HEK293T (cell line): Measurements from ENCODE around the gene CHTF8.
A peak's percentile ranks its signal among the peaks of the same experiment; 100 is the strongest.

Experiments
- CTCF ChIA-PET: fragments of 350-600 bp; formaldehyde crosslinking; extraction: SDS; loops from one replicate; lab custom pipeline; 2021; ENCODE audit warnings: antibody characterized with exemption, inconsistent platforms; lab: Yijun Ruan, JAX
- POLR2A ChIA-PET: fragments of 350-600 bp; formaldehyde crosslinking; extraction: SDS; loops from one replicate; lab custom pipeline; 2020; ENCODE audit warnings: antibody characterized with exemption, inconsistent platforms; lab: Yijun Ruan, JAX
- DNase-seq: peaks from one replicate; pipeline ENCODE4 v3.0.0; 2012; ENCODE audit warnings: mixed read lengths; ENCODE audit errors: extremely low spot score
- ARNT ChIP-seq: fragments of 450-650 bp; IDR thresholded peaks from 2 replicates; pipeline ENCODE4 v1.6.1; 2017; ENCODE audit warnings: mild to moderate bottlenecking
- BHLHE40 ChIP-seq: fragments of 450-650 bp; IDR thresholded peaks from 2 replicates; pipeline ENCODE4 v1.6.1; 2016; ENCODE audit warnings: mild to moderate bottlenecking, moderate library complexity, borderline replicate concordance
- CTBP1 ChIP-seq: fragments of 450-650 bp; IDR thresholded peaks from 2 replicates; pipeline ENCODE4 v1.6.1; 2016; ENCODE audit warnings: borderline replicate concordance
- ELF4 ChIP-seq: fragments of 450-650 bp; IDR thresholded peaks from 2 replicates; pipeline ENCODE4 v1.6.1; 2017; ENCODE audit warnings: antibody characterized with exemption
- FOXA1 ChIP-seq: fragments of 450-650 bp; IDR thresholded peaks from 2 replicates; pipeline ENCODE4 v1.6.1; 2016; ENCODE audit warnings: mild to moderate bottlenecking
- FOXK2 ChIP-seq: fragments of 450-650 bp; IDR thresholded peaks from 2 replicates; pipeline ENCODE4 v1.6.1; 2016; ENCODE audit warnings: mild to moderate bottlenecking
- FOXM1 ChIP-seq: fragments of 450-650 bp; IDR thresholded peaks from 2 replicates; pipeline ENCODE4 v1.6.1; 2017; ENCODE audit warnings: mild to moderate bottlenecking, borderline replicate concordance
- HDGF ChIP-seq: fragments of 450-650 bp; IDR thresholded peaks from 2 replicates; pipeline ENCODE4 v1.6.1; 2017; ENCODE audit warnings: antibody characterized with exemption, borderline replicate concordance
- L3MBTL2 ChIP-seq: fragments of 450-650 bp; conservative IDR thresholded peaks from 2 replicates; pipeline ENCODE4 v1.6.1; 2016; ENCODE audit warnings: mild to moderate bottlenecking
- LEF1 ChIP-seq: fragments of 450-650 bp; IDR thresholded peaks from 2 replicates; pipeline ENCODE4 v1.6.1; 2017; ENCODE audit warnings: mild to moderate bottlenecking, borderline replicate concordance
- NFRKB ChIP-seq: fragments of 450-650 bp; IDR thresholded peaks from 2 replicates; pipeline ENCODE4 v1.6.1; 2016; ENCODE audit warnings: mild to moderate bottlenecking, moderate library complexity
- PKNOX1 ChIP-seq: fragments of 450-650 bp; IDR thresholded peaks from 2 replicates; pipeline ENCODE4 v1.6.1; 2016
- SP1 ChIP-seq: fragments of 450-650 bp; IDR thresholded peaks from 2 replicates; pipeline ENCODE4 v1.6.1; 2017
- SUZ12 ChIP-seq: fragments of 450-650 bp; IDR thresholded peaks from 2 replicates; pipeline ENCODE4 v1.6.1; 2016; ENCODE audit warnings: mild to moderate bottlenecking
- TARDBP ChIP-seq: fragments of 450-650 bp; IDR thresholded peaks from 2 replicates; pipeline ENCODE4 v1.6.1; 2016
- ZNF384 ChIP-seq: fragments of 450-650 bp; IDR thresholded peaks from 2 replicates; pipeline ENCODE4 v1.6.1; 2016

Gene CHTF8

GRCh38 chr16:69132424-69133252 lies at the start of gene CHTF8, which contains the start of gene UTP4:
TSS of gene CHTF8 (minus strand) at chr16:69132588. CDS start at chr16:69121458, 11,130 bp downstream.
TSS of gene UTP4 (plus strand) at chr16:69132649. CDS start at chr16:69133460, 811 bp downstream.
- CTCF ChIA-PET: interaction anchor here (0.5 kb wide), 1 partner anchor 137 kb away, joined by 4 read pairs; no protein-coding TSS in a partner anchor
- peak; percentile 87 for DNase-seq
- POLR2A ChIA-PET: interaction anchor here (0.5 to 1.1 kb wide), 6 partner anchors 9 to 199 kb away, joined by 3 to 6 read pairs (median 3); no protein-coding TSS in a partner anchor
- TF ChIP-seq LEF1 (0 out of 2 replicates have a peak, but pooled peaks have one; percentile 17), NFRKB (no peak), TARDBP (no peak), ELF4 (0 out of 2 replicates have a peak, but pooled peaks have one; percentile 15), FOXA1 (no peak), SUZ12 (no peak), HDGF (no peak), SP1 (no peak), CTBP1 (no peak), BHLHE40 (no peak), ARNT (peak; percentile 45; the same call in 1 of the 2 replicates), FOXK2 (no peak), L3MBTL2 (peak; percentile 67), FOXM1 (peak; percentile 37; the same call in 1 of the 2 replicates), ZNF384 (no peak), PKNOX1 (no peak)

GRCh38 chr16:69180011-69180338 lies 47.6 kb upstream of the CHTF8 start:
- ChIA-PET POLR2A (interaction anchor here (1.6 kb wide), 1 partner anchor 9 kb away, joined by 4 read pairs; no protein-coding TSS in a partner anchor), CTCF (no interaction called here)
- no peak for TF ChIP-seq FOXA1
- no peak for TF ChIP-seq FOXK2
- no peak for TF ChIP-seq HDGF
- no peak for TF ChIP-seq NFRKB
- no peak for TF ChIP-seq ARNT
- TF ChIP-seq BHLHE40: no peak
- no peak for TF ChIP-seq L3MBTL2
- TF ChIP-seq SP1: no peak
- no peak for TF ChIP-seq CTBP1
- no peak for TF ChIP-seq FOXM1
- TF ChIP-seq SUZ12: no peak
- TF ChIP-seq ZNF384: no peak
- no peak for TF ChIP-seq ELF4
- TF ChIP-seq LEF1: no peak
- no peak for TF ChIP-seq PKNOX1
- DNase-seq: no peak

GRCh38 chr16:69179328-69180010 lies 47.1 kb upstream of the CHTF8 start:
- DNase-seq: no peak
- TF ChIP-seq L3MBTL2 (no peak), BHLHE40 (no peak), FOXM1 (no peak), ZNF384 (no peak), ARNT (no peak)
- ChIA-PET POLR2A (interaction anchor here (1.6 kb wide), 1 partner anchor 9 kb away, joined by 4 read pairs; no protein-coding TSS in a partner anchor), CTCF (no interaction called here)

- no peak for DNase-seq
- TF ChIP-seq TARDBP (no peak), CTBP1 (no peak), FOXM1 (no peak), FOXK2 (no peak), L3MBTL2 (no peak), ARNT (no peak), SUZ12 (no peak), FOXA1 (no peak), LEF1 (no peak), BHLHE40 (no peak), PKNOX1 (no peak), SP1 (no peak), NFRKB (no peak), ZNF384 (no peak), ELF4 (no peak), HDGF (no peak)
- ChIA-PET POLR2A (no interaction called here), CTCF (interaction anchor here (0.5 to 0.9 kb wide), 2 partner anchors 136 to 274 kb away, joined by 3 to 4 read pairs; no protein-coding TSS in a partner anchor)
These were observed 43.8 kb upstream of the CHTF8 start for GRCh38 chr16:69176033-69176800.
